HG03457 (cell line): ENCODE results near the gene PKP3.
"Not testable (repeated sequence)": the region's sequence is repeated elsewhere in the genome, so short reads cannot be mapped to it uniquely, and the experiment has no call there.

Experiments
- ATAC-seq: cut with Tn5 transposase; IDR thresholded peaks from one replicate; pipeline ENCODE4 v1.9.1; 2021; ENCODE audit warnings: moderate number of reproducible peaks; ENCODE audit not compliant: unreplicated experiment

Gene PKP3

DNA sequence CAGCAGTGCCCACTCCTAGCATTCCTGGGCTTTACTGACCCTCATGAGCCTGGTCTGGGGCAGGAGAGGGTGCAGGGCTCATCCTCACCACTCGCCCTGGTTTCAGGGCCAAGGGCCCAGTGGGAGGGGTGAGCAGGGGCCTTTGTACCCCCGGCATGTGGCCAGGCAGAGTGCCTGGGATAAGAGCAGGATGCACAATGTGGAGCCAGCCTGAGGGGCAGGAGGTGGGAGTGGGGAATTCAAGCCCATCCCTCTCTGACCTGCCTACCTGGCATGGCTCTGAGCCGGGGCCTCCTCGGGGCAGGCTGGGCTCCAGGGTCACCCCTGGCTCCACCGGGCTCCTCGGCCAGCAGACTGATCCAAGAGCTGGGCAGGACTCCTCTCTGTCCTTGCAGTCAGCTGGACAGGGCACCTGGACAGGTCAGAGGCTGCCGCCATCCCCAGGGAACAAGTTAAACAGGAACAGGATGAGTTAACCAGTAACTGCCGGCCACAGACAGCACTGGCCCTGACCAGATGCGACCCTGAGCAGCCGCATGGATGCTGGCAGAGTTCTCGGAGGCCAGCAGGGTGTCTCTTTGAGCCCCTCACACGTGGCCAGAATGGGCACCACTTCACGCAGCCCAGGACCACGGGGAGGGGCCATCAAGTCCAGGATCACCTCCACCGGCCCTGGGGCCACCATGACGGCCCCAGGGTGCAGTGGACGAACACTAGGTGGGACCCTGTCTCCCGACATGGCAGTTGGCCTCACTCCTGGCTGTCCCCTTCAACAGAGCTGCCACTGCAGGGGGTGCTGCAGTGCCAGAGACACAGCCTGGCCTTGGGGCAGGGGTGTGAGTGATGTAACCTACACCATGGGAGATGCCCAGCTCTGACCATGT, 15.8 kb downstream of the PKP3 start:
- ATAC-seq = no peak

DNA sequence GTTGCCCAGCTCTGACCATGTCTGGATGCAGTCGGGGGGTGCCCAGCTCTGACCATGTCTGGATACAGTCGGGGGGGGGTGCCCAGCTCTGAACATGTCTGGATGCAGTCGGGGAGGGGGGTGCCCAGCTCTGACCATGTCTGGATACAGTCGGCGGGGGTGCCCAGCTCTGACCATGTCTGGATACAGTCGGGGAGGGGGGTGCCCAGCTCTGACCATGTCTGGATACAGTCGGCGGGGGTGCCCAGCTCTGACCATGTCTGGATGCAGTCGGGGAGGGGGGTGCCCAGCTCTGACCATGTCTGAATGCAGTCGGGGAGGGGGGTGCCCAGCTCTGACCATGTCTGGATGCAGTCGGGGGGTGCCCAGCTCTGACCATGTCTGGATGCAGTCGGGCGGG, 16.7 kb downstream of the PKP3 start:
- not testable (repeated sequence) for ATAC-seq

DNA sequence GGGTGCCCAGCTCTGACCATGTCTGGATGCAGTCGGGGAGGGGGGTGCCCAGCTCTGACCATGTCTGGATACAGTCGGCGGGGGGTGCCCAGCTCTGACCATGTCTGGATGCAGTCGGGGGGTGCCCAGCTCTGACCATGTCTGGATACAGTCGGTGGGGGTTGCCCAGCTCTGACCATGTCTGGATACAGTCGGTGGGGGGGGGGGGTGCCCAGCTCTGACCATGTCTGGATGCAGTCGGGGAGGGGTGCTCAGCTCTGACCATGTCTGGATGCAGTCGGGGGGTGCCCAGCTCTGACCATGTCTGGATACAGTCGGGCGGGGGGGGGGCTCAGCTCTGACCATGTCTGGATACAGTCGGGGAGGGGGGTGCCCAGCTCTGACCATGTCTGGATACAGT, 17.5 kb downstream of the PKP3 start:
- ATAC-seq = not testable (repeated sequence)

DNA sequence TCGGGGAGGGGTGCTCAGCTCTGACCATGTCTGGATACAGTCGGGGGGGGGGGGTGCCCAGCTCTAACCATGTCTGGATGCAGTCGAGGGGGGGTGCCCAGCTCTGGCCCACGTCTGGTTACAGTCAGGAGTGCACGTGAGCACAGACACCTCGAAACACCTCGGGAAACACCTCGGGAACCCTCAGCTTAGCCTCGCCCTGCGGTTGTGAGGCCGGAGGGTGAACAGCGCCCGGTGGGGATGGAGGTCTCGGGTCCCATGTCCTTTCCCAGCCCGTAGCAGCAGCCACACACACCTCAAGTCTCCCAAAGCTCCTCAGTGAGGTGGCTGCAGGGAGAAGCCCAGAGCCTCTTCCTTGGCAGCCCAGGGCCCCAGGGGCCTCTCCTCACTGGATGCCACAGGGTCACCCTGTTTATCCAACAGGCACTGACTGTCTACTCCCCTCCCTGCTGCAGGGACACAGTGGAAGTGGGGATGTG, 18.7 kb downstream of the PKP3 start:
- ATAC-seq = no peak

DNA sequence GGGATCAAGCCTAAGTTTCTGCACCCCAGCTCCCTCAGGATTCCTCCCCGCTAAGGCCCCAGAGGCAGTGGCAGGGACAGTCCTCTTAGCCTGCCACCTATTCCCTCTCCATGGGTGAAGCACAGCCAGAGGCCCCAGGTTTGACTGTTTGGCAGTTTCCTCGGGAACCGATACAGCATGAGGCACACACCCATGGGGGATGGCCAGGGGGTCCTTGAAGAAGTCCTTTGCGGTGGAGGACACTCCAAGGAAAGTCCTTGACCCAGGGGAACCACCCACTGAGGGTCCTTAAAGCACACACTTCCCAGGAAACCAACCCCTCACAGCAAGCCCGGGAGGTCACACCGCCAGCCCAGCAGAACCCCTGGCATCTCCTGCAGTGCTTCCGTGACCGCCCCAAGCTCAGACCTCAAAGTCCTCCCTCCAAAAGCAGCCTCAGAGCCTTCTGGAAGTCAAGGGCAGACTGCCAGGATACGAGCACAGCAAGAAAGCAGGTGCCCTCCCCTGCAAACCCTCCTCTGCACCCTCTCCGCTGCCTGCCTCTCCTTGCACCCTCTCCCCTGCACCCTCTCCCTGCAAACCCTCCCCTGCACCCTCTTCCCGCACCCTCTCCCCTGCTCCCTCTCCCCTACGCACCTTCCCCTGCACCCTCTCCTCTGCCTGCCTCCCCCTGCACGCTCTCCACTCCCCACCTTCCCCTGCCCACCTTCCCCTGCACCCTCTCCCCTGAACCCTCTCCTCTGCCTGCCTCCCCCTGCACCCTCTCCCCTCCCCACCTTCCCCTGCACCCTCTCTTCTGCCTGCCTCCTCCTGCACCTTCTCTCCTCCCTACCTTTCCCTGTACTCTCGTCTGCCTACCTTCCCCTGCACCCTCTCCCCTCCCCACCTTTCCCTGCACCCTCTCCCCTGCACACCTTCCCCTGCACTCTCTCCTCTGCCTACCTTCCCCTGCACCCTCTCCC, 19.4 kb downstream of the PKP3 start:
- no peak for ATAC-seq

DNA sequence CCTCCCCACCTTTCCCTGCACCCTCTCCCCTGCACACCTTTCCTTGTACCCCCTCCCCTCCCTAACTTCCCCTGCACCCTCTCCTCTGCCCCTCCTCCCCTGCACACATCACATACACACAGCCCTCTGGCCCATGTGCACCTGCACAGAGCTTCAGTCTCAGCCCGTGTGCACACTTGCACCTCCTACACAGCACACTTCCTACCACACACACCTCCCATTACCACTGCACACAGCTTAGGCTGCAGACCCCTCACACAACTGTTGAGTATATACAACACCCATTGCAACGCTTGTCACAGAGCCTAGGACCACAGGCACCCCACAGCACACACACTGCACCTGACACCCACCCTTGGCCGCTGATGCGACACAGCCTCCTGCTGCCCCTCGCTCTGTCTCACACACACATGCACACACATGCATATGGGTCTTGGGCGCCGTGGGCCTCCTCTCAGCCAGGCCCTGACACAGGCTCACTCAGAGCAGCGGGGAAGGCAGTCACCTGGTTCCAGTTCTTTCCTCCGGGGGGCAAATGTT, 20.4 kb downstream of the PKP3 start:
- ATAC-seq = no peak

DNA sequence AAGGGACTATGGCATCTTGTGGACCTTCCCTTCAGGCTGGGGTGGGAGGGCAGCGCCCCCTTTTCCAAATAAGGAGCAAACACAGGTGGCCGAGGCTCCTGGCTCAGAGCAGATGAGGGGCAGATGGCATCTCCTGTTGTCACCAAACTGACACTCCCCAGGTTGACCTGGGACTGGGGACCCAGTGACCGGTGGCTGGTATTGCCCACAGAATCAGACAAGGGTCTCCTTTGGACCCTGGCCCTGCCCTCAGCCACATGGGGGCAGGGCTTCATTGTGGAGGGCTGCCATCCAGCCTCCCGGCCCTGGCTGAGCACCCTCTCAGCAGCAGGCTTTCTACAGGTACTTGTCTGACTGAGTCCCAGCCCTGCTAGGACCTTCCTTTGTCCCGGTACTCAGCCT, 21.6 kb downstream of the PKP3 start:
- ATAC-seq = no peak

DNA sequence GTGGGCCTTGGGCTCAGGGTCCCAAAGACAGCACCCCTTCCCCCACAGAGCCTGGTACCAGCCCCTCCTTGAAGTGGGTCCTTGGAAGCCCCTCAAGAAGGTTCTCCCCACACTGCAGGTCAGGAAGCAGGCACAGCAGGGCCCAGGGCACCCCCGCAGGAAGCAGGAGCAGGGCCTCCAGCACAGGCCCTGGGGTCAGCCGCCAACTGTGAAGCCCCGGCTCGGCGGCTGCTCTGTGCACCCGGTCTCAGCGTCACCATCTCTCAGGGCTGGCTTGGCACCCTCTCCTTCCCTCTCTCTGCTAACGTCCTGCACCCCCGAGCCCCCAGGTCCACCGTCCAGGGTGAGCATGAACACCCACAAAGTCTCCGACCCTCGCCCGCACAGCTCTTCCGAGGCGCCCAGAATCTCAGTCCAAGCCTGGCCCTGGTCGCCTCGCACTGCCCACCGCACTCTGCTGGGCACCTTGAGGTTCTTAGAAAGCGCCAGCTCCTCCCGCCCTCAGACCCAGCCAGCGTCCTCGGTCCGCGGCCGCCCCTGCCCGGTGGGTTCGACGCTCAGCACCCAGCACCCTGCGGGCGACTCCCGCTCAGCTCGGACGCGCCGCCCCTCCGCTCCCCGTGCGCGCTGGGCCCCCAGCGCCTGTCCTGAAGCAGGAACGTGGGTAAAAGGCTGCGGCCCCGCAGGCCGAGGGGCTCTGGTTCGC, 22.2 kb downstream of the PKP3 start:
- ATAC-seq = no peak

DNA sequence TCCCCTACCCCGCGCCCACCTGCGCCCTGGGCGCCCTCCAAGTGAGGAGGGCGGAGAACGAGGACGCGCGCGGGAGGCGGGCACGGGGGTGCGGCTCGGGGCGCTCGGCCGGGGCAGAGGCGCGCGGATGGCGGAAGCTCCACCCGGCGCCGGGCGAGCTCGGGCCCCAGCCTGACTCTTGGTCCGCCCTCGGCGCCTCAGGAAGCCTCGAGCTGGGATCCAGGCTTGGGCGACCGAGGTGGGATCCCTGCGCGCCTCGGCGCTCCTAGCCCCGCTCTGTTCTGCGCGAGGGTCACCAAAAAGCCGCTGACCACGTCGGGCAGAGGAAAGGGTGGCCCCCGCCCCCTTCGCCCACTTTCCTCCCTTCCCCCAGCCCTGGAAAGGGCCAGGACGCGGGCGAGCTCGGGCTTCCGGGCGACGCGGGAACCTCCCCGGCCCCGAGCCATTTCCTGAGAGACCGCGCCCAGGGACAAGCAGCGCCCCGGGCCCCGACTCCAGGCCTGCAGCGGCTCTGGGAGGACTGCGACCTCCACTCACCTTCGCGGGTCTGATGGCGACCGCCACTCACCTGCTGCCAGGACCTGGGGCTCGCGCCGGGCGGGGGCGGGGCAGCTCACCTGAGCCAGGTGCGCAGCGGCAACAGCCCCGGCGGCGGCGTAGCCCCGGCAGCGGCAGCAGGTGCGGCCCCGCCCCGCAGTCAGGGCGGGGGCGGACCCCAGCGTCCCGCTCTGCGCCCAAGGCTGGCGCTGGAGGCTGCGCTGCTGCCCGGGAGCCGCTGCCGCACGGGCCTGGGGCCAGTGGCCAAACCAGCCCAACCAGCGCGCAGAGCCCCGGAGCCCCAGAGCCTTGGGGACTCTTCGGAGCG, 23.0 kb downstream of the PKP3 start:
- no peak for ATAC-seq

DNA sequence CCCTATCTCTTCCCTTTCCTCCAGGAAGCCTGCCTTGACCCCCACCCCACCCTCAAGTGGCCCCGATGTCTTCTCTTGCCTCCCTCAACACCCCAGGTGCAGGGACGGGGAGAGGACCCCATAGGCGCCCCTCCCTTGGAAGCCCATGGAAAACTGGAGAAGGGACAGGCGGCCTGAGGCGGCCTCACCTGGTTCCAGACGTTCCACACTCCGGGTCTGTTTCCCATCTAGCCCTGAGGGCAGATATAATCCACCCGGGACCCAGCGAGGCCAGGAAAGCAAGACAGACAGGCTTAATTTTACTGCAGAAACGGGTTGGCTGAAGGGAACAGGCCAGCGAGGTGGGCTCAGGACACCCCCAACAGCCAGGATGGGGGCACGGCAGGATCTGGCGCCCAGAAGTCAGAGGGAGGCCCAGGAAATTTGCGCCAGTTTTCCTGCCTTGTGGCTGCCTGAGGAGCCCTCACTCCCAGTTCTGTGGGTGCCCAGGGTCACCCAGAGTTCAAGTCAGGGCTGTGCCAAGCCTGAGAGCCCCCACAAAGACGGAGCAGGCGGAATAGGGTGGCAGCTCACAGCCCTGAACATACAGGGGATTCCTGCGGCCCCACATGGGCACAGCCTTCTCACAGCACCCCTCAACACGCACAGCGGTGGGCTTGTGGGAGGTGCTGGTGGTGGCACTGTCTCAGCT, 23.8 kb downstream of the PKP3 start:
- no peak for ATAC-seq

DNA sequence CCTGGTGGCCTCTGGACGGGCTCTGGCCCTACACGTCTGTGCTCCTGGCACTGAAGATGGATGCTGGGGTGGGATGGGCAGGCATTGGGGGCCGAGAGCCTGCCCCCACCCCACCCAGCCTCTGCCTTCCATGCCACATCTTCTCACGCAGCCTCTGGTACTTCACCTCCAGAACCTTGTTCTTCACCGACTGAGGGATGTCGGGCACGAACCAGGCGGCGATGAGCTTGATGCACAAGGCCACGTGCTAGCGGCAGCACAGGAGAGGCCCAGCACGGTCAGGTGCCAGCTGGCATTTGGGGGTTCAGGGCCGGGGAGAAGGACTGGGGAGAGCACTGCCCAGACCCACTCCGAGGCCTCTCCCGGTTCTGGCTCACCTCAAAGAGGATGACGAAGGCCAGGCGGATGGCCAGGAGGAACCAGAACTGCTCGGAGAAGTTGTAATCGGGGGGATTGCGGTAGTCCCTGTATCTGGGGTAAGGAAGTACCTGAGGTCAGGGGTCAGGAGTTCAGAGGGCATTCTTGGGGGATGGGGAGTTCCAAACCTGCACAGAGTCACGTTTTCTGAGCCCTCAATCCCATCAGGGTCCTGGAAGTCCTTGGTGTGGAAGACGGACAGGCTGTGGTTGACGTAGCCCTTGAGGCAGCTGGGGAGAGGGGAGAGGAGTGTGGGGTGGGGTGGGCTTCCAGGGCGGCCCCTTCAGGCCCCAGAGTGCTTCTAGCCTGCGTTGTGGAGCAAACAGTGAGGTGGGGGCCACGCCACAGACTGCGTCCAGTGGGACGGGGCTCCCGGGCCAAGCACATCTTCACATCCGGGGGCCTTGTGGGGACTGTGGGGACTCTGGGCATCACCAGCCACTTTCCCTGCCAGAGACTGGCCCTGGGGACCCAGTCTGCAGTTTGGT, 24.6 kb downstream of the PKP3 start:
- no peak for ATAC-seq

DNA sequence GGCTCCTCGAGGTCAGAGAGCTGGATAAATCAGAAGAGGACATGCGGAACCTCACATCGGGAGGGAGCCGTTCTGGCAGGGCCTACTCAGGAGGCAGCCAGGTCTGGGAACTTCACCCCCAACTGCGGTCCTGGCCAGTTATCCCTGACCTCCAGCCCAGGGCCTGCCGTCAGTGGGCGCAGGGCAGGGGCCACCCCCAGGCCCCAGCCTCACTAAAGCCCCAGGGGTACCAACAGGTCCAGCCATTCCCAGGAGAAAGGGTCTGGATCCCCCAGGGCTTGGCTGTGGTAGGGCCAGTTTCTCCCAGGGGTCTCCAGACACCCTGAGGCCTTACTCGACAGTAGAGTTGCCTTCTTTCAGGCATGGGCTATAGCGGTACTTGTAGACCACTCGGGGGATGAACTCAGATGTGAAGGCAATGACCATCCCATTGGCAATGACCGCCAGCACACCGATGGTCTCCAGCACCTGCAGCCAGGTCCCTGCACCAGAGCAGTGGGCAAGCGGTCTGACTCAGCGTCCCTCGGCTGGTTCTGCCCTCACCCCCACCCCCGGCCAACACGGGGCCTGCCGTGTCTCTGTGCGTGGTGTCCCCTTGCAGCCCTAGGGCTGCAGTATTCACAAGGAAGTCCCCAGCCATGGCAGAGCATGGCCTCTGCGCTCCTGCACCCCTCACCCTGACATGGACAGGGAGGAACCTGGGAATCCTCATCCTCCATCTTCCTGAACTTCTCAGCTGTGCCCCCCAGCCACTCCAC, 25.4 kb downstream of the PKP3 start:
- ATAC-seq = no peak

DNA sequence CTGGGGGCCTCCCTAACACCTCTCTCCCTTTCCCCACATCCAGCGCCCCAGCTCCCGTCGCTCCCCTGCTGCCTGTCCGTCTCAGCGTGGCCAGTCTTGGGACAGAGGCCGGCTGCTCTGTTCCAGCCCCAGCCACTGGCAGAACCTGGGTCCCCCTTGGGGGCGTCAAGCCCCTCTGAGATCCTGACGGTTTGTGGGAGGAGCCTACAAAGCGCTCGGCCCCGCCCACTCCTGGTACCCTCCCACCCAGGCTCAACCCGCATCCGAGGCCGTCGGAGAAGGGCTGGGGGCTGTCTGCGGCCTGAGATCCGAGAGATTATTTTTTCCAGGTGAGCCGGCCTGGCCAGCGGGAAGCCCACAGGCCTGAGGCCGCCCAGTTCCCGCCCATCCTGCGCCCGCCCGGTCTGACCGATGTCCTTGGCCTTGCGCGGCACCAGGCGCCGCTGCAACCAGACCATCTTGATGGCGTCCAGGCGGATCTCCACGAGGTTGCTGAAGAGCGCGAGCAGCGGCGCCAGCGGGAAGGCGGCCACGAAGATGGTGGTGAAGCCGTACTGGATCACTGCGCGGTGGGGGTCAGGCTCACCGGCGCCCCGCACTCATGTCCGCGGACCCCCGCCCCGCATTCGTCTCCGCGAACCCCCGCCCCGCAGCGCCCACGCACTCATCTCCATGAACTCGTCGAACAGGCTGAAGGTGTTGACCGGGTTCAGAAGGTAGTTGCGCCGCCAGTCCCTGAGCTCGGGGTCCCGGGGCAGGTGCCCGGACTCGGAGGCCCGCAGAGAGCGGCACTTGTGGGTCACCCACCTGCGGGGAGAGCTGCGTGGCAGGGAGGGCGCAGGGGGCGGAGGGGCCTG, 26.3 kb downstream of the PKP3 start:
- ATAC-seq = no peak

DNA sequence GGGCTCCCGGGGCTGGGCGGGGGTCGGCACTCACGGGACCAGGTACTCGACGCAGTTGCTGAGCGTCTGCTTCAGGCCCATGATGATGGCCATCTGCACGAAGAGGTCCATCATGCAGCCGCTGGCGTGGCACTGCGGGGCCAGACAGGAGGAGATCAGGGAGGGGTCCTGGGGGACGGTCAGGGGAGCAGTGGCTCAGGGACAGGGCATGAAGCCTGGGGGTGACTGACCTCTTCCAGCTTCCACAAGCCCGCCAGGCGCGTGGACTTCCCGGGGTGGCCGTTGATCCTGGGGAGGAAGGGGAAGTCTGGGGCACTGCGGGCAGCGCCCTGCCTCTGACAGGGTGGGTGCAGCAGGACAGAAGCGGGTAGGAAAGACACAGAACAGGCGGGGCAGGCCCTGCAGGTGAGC, 26.9 kb downstream of the PKP3 start:
- no peak for ATAC-seq

DNA sequence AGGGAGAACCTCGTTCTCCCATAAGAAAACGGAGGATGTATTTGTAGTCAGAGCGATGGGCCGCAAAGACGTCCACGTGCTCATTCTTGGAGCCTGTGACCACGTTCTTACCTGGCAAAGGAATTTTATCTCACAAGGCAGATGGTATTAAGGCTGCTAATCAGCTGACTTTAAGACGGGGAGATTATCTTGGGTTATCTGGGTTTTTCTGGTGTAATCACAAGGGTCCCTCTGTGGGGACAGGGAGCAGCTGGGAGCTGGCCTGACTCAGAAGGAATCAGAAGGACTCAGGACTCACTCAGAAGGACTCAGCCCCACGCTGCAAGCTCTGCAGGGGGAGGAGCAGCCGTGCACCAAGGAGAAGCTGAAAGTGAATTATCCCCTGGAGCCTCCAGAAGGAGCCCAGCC, 28.2 kb downstream of the PKP3 start:
- ATAC-seq = no peak

DNA sequence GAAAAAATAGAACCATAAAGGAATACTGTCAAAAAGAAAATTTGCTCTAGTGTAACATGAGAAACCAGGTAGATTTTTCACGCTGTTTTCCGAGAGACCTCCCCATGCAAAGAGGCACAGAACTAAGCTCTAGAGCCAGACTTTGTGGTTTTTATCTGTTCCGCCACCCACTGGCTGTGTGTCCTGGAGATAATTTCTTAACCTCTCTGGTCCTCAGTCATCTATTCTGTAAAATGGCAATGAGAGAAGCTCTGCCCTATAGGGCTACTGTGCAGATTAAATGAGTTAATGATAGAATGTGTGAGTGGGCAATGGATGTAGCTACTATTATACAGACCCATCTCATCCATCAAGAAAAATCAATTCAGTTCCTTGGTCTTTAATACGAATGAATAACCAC, 30.2 kb downstream of the PKP3 start:
- ATAC-seq = no peak

DNA sequence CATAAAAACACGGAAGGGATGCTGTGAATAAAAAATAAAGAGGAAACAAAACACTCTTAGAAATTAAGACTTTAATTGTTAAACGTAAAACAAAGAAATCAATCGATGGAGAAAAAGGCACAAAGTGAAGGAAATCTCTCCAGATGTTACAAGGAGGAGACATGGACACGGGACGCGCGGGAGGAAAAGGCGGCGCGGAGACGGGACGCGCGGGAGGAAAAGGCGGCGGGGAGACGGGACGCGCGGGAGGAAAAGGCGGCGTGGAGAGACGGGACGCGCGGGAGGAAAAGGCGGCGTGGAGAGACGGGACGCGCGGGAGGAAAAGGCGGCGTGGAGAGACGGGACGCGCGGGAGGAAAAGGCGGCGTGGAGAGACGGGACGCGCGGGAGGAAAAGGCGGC, 30.8 kb downstream of the PKP3 start:
- not testable (repeated sequence) for ATAC-seq
